Measurements from ENCODE around the gene CRYBG2.
"Not testable (repeated sequence)": the region's sequence is repeated elsewhere in the genome, so short reads cannot be mapped to it uniquely, and the experiment has no call there.

The CRYBG2 gene

GRCh38 chr1:26318338-26319064 lies 35.4 kb downstream of the CRYBG2 start:
- DNase-seq: no peak

GRCh38 chr1:26317612-26318337 lies 36.2 kb downstream of the CRYBG2 start, which contains the start of gene CD52:
Gene CD52 (plus strand): TSS chr1:26317958. CDS start chr1:26318018, 60 bp downstream.
- DNase-seq: peak; percentile 85

GRCh38 chr1:26317146-26317545 lies 36.8 kb downstream of the CRYBG2 start:
- DNase-seq: no peak

DNA sequence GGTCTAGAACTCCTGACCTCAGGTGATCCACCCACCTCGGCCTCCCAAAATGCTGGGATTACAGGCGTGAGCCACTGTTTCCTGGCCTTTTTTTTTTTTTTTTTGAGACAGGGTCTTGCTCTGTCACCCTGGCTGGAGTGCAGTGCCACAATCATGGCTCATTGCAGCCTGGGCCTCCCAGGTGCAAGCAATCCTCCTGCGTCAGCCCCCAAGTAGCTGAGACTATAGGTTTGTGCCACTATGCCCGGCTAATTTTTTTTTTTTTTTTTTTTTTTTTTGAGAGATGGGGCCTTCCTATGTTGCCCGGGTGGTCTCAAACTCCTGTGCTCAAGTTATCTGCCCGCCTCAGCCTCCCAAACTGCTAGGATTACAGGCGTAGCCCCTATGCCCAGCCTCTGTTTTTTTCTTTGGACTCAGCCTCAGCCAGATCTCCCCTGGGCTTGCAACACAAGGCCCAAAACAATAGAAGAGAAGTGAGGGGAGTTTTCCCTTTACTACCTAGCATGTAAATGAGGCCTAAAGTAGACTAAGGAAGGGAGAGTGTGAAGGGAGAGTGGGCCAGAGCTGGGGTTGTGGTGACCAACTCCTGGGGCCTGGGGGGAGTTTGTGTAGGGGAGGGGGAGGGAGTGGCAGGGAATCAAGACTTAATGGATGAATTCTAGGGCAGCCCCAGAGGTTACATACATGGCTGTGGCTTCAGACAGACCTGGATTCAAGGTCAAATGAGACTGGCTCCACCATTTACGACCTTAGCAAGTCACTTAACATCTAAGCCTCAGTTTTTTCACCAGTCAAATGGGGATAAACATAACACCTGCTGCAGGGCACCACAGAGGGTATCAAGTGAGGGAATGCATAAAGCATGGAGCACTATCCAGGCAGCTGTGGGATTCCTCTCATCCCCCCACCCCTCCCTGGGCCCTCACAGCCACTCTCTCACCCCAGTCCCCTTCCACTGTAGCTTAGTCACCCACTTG lies 37.8 kb downstream of the CRYBG2 start:
- no peak for DNase-seq

GRCh38 chr1:26314501-26314900 lies 39.4 kb downstream of the CRYBG2 start:
- DNase-seq: no peak

DNA sequence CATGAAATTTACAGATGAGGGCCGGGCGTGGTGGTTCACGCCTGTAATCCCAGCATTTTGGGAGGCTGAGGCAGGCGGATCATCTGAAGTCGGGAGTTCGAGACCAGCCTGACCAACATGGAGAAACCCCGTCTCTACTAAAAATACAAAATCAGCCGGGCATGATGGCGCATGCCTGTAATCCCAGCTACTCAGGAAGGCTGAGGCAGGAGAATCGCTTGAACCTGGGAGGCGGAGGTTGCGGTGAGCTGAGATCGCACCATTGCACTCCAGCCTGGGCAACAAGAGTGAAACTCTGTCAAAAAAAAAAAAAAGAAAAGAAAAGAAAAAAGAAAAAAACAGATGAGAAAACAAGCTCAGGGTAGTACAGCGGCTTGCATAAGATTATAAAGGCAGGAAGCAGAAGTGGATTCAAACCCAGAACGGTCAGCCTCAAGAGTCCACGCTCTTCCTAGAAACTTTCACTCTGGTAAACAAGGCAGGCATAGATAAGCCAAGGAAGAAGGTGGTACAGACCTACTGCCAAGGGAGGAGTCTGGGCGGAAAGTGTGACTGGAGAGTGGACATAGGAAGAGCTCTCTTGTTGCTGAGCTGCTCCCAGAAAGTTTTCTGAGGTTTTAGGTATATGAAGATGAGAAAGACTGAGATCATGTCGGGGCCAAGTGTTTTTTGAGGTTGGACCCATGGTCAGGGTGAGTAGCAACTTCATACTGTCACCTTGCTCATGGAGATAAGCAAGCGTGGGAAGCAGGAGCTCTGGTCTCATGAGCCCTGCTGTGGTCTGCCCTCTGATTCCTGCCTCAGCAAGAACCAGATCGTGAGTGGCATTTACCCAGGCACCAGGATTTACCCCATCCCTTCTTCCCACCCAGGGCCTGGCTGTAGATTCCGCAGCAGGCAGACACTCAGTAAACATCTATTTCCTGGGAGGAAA lies 45.7 kb downstream of the CRYBG2 start:
- not testable (repeated sequence) for DNase-seq

DNA sequence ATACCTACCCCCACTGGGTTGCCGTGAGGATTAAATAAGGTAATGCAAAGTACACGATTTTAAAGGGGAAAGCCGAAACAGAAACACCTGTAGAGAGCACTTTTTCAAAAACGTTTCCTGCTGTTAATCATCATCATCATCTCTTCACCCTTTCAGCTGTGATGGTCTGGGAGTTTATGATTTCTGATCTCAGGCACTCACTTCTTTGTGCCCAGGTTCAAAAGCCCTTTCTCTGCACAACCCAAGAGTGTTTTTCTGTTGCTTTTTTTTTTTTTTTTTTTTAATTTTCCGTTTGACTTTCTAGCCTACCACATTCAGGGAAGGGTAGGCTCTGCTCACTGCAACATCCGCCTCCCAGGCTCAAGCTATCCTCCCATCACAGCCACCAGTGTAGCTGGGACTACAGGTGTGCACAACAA lies 46.6 kb downstream of the CRYBG2 start:
- peak; percentile 59 for DNase-seq

DNA sequence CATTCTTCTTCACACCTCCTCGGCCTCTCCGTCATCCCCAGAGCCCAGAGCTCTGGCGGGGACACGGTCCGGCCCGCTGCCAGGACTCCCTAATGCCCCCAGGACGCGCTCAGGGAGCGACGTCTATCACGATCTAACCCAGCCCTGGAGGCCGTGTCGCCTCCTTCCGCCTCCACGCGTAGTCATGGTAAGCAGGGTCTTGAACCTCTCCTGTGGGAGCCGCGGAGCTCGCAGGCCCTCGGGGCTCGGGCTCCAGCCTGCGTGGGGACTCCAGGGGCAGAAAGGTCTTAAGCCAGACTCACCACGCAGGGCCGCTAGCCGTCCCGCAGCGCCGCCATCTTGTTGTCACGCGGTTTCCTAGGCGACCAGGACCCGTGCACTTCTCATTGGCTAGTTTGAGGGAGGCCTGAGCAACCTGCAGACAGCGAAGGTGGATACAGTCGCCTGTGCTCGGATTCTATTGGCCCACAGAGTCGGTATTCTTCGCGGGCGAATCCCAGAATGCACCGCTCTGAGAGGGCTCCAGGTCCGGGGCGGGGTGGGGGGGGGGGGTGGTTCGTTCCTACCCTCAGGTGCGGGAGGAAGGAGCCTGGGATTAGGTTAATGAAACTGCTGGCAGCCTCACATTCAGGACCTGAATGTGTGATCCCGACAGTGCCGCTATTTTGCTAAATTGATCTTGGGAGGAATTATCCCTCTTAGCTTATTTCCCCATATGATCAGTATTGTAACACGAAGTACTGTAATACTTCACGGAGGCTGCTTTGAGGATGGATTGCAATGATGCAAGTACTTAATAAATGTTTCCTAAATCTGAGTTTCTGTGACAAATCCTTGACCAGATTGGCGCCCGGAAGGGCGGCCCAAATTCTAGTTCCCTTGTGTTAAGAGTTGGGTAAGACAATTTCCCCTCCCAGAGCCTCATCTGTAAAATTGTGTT lies 47.4 kb downstream of the CRYBG2 start, which contains the start of gene UBXN11:
Gene UBXN11 (minus strand): TSS at position 347 of the 940 bp plus-strand sequence. CDS start 3,753 bp downstream, outside the sequence.
- DNase-seq: peak; percentile 96

DNA sequence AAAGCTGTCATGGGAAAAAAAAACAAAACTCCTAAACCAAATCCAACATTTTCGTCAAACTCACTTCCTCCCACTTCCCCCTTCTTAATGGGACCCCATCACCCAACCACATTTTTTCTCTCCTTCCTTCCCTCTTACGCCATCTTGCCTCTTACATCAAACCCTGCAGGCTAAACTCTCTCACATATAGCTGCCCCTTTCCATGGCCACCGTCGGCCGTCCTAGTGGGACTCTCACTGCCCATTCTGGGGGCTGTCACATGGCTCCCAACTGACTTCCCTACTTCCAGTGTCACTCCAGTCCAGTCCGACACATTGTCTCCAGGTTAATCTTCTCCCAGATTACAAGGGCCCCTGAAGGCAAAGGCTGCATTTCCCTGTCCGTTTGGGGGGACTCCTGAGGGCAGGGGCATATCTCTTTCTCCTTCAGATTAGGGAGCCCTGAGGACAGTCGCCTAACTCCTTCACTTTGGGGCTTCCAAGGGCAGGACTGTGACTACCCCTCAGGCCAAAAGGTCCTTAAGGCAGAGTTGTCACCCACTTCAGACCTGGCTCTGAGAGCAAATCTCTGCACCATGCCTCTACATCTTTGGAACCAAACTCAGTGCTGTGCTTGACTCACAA lies 48.2 kb downstream of the CRYBG2 start:
- no peak for DNase-seq

- no peak for DNase-seq
Observed at GRCh38 chr1:26302733-26303405, 51.1 kb downstream of the CRYBG2 start.

DNA sequence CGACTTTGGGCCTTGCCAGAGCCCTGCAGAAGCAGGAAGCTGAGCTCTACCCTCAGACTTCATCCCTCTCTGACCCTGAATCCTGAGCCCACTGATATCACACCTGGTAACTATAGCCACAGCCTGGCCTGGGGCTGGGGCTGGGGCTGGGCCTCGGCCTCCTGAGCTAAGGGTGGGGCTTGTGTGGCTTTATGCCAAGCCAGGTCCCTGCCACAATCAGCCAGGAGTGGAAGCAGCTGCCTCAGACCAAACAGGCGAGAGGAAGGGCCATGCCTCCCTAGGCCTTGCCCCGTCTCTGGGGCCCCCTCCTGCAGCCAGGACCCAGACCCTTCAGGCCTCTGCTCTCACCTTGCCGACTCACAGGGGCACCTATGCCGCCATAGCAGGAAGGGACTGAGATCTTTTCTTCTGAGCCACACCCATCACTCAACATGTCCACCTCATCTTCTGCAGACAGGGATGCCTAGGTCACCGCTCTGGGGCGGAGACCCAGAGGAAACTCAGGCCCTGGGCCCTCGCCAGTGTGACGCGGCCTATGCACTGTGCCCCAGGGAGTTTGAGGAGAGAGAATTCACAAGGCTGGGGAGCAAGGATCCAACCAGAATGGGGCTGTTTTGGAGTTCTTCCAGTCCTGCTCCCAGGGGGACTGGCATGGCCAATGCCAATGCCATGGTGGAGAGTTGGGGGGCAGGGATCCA lies 53.2 kb downstream of the CRYBG2 start:
- no peak for DNase-seq

DNA sequence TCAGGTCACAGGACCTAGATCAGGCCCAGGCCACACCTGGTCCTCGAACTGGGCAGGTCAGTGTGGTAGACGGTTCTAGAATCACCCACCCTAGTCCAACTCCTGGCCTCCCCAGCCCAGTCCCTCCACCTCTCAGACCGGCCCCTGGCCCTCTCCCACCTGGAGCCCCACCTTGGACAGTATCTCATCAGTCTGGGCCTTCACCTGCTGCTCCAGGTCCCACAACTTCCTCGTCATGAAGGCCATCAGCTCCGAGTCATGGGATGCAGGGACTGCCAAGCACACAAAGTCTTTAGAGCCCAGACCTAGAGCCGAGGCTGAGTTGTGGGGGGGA lies 56.2 kb downstream of the CRYBG2 start:
- no peak for DNase-seq

DNA sequence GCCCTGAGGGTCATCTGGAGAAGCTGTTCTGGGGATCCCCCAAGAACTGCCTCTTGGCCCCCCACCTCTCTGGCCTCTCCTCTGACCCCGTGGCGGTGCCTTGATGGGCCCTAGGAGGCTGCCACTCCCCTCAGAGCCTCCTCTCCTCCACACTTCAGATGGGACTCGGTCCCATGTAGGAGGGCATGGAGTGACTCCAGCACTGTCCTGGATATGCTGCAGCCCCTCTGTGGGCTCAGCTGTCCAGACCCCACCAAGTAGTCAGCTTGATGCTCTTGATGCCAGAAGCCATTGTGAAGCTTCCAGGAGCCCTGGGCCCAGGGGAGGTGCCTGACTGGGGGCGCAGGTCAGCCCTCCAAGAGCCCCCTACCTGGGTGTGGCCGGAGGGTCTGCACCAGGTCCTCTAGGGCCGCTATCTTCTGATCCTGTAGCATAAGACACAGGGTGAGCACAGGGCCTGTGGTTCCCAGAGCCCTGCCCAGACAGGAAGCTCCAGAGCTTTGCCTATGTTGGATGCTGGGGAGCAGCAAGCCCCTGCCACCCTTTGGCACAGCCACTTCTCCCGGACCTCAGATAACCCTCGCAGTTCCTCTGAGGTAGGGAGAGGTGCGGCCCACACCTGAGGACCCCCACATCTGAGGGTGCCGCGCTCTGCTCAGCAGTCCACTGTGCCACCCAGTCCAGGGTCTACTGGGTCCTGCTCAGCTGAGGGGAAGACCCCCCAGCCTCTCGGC lies 56.7 kb downstream of the CRYBG2 start:
- no peak for DNase-seq

- DNase-seq: no peak
Observed at GRCh38 chr1:26296340-26297056, 57.4 kb downstream of the CRYBG2 start.

DNA sequence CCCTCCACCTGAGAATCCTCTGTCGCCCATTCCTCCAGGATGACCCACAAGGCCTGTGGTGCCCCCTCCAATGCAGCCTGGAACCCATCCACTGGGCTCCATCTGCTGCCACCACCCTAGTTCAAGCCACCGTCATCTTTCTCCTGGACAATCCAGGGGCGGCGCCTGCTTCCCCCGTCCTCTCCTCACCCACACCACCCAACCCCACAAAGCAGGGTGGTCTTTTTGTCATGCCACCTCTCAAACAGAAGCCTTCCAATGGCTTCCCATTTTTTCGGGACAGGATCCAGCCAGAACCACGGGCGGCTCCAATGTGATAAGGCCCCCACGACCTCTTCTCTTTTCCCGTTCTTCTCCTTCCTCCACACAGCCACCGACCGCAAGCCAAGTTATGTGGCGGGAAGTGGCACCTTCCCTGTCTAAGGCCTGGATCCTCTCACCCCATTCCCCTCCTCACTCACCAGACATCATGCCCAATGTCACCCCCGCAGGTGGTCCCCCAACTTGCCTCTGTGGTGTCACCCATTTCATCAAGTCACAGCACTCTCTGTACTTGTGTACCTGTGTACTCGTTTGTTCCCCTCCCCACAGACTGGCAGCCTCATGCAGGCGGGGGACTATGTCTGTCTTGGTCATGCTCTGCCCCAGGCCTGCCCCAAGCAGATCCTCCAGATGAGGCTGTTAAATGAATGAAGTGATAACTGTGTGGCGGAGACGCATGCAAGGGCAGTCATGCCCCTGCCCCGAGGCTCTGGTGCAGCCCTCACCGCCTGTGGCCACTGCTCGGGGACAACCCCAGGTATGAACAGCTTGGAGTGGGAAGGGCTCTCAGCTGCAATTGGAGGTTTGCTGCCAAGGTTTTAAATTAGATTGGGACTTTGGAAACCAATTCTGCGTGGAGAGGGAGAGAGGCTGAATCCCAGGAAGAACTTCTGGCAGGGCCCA lies 58.5 kb downstream of the CRYBG2 start:
- no peak for DNase-seq

DNA sequence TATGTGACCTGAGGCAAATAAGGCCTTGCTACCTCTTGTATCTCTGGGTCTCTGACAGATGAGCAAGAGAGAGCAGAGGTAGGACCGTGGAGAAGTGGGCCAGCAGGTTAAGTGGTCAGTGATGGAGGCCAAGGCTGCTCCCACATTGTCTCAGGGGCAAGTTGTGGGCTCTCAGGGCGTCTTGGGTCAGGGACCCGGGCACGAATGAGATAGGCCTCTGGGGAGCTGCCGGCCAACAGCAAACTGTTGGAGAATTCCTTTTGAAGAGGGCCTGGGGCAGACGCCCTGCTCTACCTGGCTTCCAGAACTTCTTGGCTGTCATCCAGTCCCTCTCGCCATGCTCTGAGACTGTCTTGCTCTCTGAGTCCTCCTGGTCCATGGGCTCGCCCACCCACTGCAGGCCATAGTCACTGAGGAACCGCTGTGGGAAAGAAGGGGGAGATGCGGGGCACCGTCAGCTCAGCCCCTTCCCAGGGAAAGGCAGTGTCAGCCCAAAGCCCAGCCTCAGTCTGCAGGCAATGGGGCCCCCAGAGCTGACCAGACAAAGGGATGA lies 59.9 kb downstream of the CRYBG2 start:
- no peak for DNase-seq

Data from CD4-positive, alpha-beta T cell treated with Interleukin-17A for 1 hour (primary cell).